Neural progenitor cell (in vitro differentiated cells): Measurements from ENCODE around the gene PVRIG.

ENCODE experiments used
- EZH2 ChIP-seq: fragments of 200-600 bp; sonication (generic); IDR thresholded peaks from 2 replicates; pipeline ENCODE4 v1.6.1; 2017; ENCODE audit warnings: antibody characterized with exemption, mild to moderate bottlenecking, moderate library complexity
- EZH2phosphoT487 ChIP-seq: fragments of 200-600 bp; sonication (generic); IDR thresholded peaks from 2 replicates; pipeline ENCODE4 v1.6.1; 2017; ENCODE audit warnings: antibody characterized with exemption
- TF ChIP-seq, protein P1 (sequence below): fragments of 200-600 bp; sonication (generic); IDR thresholded peaks from 2 replicates; pipeline ENCODE4 v1.5.1; 2017; ENCODE audit warnings: antibody characterized with exemption, mild to moderate bottlenecking

DNA sequence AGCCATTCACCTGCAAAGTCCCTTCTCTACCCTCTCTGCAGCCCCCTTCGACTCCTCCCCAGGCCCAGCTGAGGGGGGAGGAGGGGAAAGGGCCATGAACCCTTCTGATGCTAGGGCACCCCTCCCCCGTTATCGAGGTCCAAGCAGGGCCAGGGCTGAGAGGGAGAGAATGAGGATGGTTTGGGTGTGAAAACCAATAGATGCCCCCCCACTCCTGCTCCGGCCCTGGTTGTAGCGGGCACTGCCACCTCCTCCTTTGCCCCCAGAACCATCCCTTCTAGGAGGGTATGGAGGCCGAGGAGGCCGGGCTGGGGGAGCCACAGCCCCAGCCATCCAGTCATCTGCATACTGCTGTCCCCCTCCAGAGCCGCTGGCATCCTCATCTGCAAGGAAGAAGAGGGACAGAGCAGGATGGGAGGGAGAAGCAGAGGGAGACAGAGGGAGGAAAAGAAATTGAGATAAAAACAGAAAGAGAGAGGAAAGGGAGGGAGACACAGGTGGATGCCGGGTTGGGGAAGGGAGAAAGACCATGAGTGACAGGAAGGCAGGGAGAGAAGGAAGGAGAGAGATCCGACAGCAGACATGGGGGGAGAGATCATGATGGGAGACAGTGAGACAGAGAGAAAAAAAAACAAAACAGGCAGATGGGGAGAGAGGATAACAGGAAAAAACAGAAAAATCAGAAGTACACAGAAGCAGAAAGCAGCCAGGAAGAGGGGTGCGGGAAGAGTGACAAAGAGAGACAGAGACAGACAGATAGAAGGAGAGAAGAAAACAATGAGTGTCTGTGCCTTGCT lies 49.5 kb upstream of the PVRIG start:
- TF ChIP-seq, protein P1, sequence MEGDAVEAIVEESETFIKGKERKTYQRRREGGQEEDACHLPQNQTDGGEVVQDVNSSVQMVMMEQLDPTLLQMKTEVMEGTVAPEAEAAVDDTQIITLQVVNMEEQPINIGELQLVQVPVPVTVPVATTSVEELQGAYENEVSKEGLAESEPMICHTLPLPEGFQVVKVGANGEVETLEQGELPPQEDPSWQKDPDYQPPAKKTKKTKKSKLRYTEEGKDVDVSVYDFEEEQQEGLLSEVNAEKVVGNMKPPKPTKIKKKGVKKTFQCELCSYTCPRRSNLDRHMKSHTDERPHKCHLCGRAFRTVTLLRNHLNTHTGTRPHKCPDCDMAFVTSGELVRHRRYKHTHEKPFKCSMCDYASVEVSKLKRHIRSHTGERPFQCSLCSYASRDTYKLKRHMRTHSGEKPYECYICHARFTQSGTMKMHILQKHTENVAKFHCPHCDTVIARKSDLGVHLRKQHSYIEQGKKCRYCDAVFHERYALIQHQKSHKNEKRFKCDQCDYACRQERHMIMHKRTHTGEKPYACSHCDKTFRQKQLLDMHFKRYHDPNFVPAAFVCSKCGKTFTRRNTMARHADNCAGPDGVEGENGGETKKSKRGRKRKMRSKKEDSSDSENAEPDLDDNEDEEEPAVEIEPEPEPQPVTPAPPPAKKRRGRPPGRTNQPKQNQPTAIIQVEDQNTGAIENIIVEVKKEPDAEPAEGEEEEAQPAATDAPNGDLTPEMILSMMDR: no peak
- TF ChIP-seq EZH2: no peak
- TF ChIP-seq EZH2phosphoT487: no peak
